HEK293 (cell line): ENCODE data around the gene CNOT2.

Experiments
- CTCF ChIA-PET: fragments of 350-600 bp; formaldehyde crosslinking; extraction: SDS; loops from one replicate; lab custom pipeline; 2021; ENCODE audit warnings: antibody characterized with exemption; lab: Yijun Ruan, JAX
- POLR2A ChIA-PET: fragments of 300-600 bp; formaldehyde crosslinking; extraction: SDS; loops from one replicate; lab custom pipeline; 2020; ENCODE audit warnings: antibody characterized with exemption, inconsistent platforms; lab: Yijun Ruan, JAX
- H3K27ac ChIP-seq: fragments of 200-500 bp; sonication (Bioruptor generic); 2 replicates; pipeline ENCODE4 v1.5.1; 2014; ENCODE audit warnings: low read depth, low read length, control low read depth, inconsistent platforms; ENCODE audit errors: extremely low read depth
- H3K36me3 ChIP-seq, 2 experiments: fragments of 200-500 bp in 1 of 2; sonication (Bioruptor generic) in 1 of 2; 1 replicate in 1 of 2; 2 replicates in 1 of 2; pipeline ENCODE4 v1.5.1; 2014 to 2017; ENCODE audit warnings: inconsistent platforms in 2 of 2, low read length in 2 of 2; ENCODE audit not compliant: control insufficient read depth in 2 of 2, insufficient read depth in 1 of 2
- H3K4me1 ChIP-seq: fragments of 200-500 bp; sonication (Bioruptor generic); 2 replicates; pipeline ENCODE4 v1.5.1; 2014; ENCODE audit warnings: mild to moderate bottlenecking, low read length, inconsistent platforms; ENCODE audit not compliant: control insufficient read depth, insufficient read depth
- H3K4me3 ChIP-seq: 2 replicates; pipeline ENCODE4 v1.5.1; 2011; ENCODE audit warnings: low read depth, mild to moderate bottlenecking, control low read depth, low read length, moderate library complexity
- H3K9me3 ChIP-seq: fragments of 200-500 bp; sonication (Bioruptor generic); 2 replicates; pipeline ENCODE4 v1.5.1; 2014; ENCODE audit warnings: low read depth, low read length, inconsistent platforms; ENCODE audit not compliant: control insufficient read depth, insufficient read depth
- MYNN ChIP-seq: fragments of 450-650 bp; formaldehyde crosslinking; IDR thresholded peaks from 2 replicates; pipeline ENCODE4 v1.5.1; 2016; ENCODE audit warnings: missing biosample characterization, missing genetic modification characterization, borderline replicate concordance
- SCRT1 ChIP-seq: fragments of 450-650 bp; formaldehyde crosslinking; IDR thresholded peaks from 2 replicates; pipeline ENCODE4 v1.5.1; 2016; ENCODE audit warnings: missing biosample characterization, missing genetic modification characterization, borderline replicate concordance
- ZBTB11 ChIP-seq: fragments of 450-650 bp; formaldehyde crosslinking; conservative IDR thresholded peaks from 2 replicates; pipeline ENCODE4 v1.5.1; 2016; ENCODE audit warnings: low read depth, missing biosample characterization, missing genetic modification characterization
- ZNF140 ChIP-seq: fragments of 450-650 bp; formaldehyde crosslinking; IDR thresholded peaks from 2 replicates; pipeline ENCODE4 v1.5.1; 2016; ENCODE audit warnings: missing biosample characterization, missing genetic modification characterization
- ZNF175 ChIP-seq: fragments of 450-650 bp; formaldehyde crosslinking; IDR thresholded peaks from 2 replicates; pipeline ENCODE4 v1.5.1; 2016; ENCODE audit warnings: missing biosample characterization, missing genetic modification characterization
- ZNF2 ChIP-seq: fragments of 450-650 bp; formaldehyde crosslinking; IDR thresholded peaks from 2 replicates; pipeline ENCODE4 v1.5.1; 2016; ENCODE audit warnings: missing biosample characterization, missing genetic modification characterization
- ZNF510 ChIP-seq: fragments of 450-650 bp; formaldehyde crosslinking; IDR thresholded peaks from 2 replicates; pipeline ENCODE4 v1.5.1; 2018; ENCODE audit warnings: mild to moderate bottlenecking, missing genetic modification characterization, missing biosample characterization; ENCODE audit not compliant: insufficient replicate concordance
- ZNF600 ChIP-seq: fragments of 450-650 bp; formaldehyde crosslinking; IDR thresholded peaks from 2 replicates; pipeline ENCODE4 v1.5.1; 2016; ENCODE audit warnings: missing biosample characterization, missing genetic modification characterization
- ZNF610 ChIP-seq: fragments of 450-650 bp; formaldehyde crosslinking; IDR thresholded peaks from 2 replicates; pipeline ENCODE4 v1.5.1; 2016; ENCODE audit warnings: missing biosample characterization, missing genetic modification characterization, borderline replicate concordance
- ZNF626 ChIP-seq: fragments of 450-650 bp; sonication (Bioruptor Pico); formaldehyde crosslinking; IDR thresholded peaks from 2 replicates; pipeline ENCODE4 v1.5.1; 2018; ENCODE audit warnings: missing biosample characterization, missing genetic modification characterization, inconsistent platforms
- ZNF837 ChIP-seq: fragments of 450-650 bp; formaldehyde crosslinking; IDR thresholded peaks from 2 replicates; pipeline ENCODE4 v1.5.1; 2016; ENCODE audit warnings: missing biosample characterization, missing genetic modification characterization
- TF ChIP-seq, protein P1 (sequence below): fragments of 450-650 bp; formaldehyde crosslinking; IDR thresholded peaks from 2 replicates; pipeline ENCODE4 v1.5.1; 2017; ENCODE audit warnings: missing biosample characterization, missing genetic modification characterization
- TF ChIP-seq, protein P2 (sequence below): sonication (generic); formaldehyde crosslinking; IDR thresholded peaks from 2 replicates; pipeline ENCODE4 v1.8.1; 2022; ENCODE audit warnings: mild to moderate bottlenecking, moderate library complexity, missing genetic modification reagents
- TF ChIP-seq, protein P3 (sequence below): fragments of 450-650 bp; formaldehyde crosslinking; IDR thresholded peaks from 2 replicates; pipeline ENCODE4 v1.5.1; 2016; ENCODE audit warnings: missing biosample characterization, missing genetic modification characterization
- TF ChIP-seq, protein P4 (sequence below): fragments of 450-650 bp; formaldehyde crosslinking; IDR thresholded peaks from 2 replicates; pipeline ENCODE4 v1.5.1; 2017; ENCODE audit warnings: missing biosample characterization, missing genetic modification characterization

CNOT2 gene

DNA sequence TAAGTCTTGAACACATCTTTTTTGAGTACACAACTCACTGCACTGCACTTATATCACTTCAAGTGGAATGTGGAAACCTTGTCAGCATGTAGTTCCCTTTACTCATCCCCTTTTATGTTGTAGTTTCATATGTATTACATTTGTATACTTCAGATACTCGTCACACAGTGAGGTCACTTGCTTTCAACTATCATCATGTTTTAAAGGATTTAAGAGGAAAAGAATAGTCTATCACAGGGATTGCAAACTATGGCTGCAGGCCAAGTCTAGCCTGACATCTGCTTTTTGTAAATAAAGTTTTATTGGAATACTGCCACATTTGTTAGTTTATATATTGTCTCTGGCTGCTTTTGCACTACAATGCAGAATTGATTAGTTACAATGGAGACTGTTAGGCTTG lies 24.3 kb downstream of the CNOT2 start (continued):
- TF ChIP-seq ZNF837 (tag by site-specific recombination) (no peak), ZNF140 (tag by site-specific recombination) (no peak)
- TF ChIP-seq, protein P1, sequence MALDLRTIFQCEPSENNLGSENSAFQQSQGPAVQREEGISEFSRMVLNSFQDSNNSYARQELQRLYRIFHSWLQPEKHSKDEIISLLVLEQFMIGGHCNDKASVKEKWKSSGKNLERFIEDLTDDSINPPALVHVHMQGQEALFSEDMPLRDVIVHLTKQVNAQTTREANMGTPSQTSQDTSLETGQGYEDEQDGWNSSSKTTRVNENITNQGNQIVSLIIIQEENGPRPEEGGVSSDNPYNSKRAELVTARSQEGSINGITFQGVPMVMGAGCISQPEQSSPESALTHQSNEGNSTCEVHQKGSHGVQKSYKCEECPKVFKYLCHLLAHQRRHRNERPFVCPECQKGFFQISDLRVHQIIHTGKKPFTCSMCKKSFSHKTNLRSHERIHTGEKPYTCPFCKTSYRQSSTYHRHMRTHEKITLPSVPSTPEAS (tag by site-specific recombination) = no peak

DNA sequence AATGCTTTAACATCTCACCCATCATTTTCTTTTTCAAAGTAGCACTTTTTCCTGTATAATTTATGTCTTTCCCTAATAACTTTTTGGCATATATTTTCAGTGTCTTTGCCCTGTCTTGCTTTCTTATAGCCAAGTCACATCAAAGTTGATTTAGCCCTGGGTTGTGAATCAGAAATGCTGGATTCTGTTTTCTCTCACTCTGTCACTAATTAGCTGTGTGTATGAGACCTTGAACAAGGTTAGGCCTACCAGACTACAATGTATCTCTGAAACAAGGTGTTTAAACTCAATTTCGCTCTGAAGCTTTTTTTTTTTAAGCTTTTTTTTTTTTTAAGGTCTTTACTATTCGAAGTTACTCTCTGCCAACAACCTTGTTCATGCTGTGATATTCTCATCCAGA lies 25.7 kb downstream of the CNOT2 start:
- no peaks in the 10 kb centered on the region for H3K36me3 ChIP-seq
- H3K9me3 ChIP-seq = no peaks in the 10 kb centered on the region
- no peak overlapping the region for H3K27ac ChIP-seq
- H3K4me3 ChIP-seq = no peak overlapping the region
- peaks cover 22% of the 10 kb centered on the region for H3K4me1 ChIP-seq
- CTCF ChIA-PET = no interaction called here
- TF ChIP-seq SCRT1 (tag by site-specific recombination) (no peak), ZNF610 (tag by site-specific recombination) (no peak), ZNF510 (tag by site-specific recombination) (no peak), MYNN (tag by site-specific recombination) (no peak), ZNF2 (tag by site-specific recombination) (no peak), ZNF626 (no peak), ZNF175 (tag by site-specific recombination) (no peak), ZNF600 (tag by site-specific recombination) (no peak)
- TF ChIP-seq, protein P2, sequence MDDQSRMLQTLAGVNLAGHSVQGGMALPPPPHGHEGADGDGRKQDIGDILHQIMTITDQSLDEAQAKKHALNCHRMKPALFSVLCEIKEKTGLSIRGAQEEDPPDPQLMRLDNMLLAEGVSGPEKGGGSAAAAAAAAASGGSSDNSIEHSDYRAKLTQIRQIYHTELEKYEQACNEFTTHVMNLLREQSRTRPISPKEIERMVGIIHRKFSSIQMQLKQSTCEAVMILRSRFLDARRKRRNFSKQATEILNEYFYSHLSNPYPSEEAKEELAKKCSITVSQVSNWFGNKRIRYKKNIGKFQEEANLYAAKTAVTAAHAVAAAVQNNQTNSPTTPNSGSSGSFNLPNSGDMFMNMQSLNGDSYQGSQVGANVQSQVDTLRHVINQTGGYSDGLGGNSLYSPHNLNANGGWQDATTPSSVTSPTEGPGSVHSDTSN (CRISPR knock-in tag) = no peak
- TF ChIP-seq, protein P3, sequence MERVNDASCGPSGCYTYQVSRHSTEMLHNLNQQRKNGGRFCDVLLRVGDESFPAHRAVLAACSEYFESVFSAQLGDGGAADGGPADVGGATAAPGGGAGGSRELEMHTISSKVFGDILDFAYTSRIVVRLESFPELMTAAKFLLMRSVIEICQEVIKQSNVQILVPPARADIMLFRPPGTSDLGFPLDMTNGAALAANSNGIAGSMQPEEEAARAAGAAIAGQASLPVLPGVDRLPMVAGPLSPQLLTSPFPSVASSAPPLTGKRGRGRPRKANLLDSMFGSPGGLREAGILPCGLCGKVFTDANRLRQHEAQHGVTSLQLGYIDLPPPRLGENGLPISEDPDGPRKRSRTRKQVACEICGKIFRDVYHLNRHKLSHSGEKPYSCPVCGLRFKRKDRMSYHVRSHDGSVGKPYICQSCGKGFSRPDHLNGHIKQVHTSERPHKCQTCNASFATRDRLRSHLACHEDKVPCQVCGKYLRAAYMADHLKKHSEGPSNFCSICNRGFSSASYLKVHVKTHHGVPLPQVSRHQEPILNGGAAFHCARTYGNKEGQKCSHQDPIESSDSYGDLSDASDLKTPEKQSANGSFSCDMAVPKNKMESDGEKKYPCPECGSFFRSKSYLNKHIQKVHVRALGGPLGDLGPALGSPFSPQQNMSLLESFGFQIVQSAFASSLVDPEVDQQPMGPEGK (tag by site-specific recombination) = no peak
- POLR2A ChIA-PET = no interaction called here

GRCh38 chr12:70270108-70270507 lies 26.9 kb downstream of the CNOT2 start:
- Histone ChIP-seq H3K4me1 (peaks cover 22% of the 10 kb centered on the region), H3K9me3 (no peaks in the 10 kb centered on the region), H3K36me3 (no peaks in the 10 kb centered on the region), H3K4me3 (no peak overlapping the region), H3K27ac (no peak overlapping the region)
- ChIA-PET CTCF (no interaction called here), POLR2A (no interaction called here)
- TF ChIP-seq ZBTB11 (tag by site-specific recombination) = no peak
- TF ChIP-seq, protein P4, sequence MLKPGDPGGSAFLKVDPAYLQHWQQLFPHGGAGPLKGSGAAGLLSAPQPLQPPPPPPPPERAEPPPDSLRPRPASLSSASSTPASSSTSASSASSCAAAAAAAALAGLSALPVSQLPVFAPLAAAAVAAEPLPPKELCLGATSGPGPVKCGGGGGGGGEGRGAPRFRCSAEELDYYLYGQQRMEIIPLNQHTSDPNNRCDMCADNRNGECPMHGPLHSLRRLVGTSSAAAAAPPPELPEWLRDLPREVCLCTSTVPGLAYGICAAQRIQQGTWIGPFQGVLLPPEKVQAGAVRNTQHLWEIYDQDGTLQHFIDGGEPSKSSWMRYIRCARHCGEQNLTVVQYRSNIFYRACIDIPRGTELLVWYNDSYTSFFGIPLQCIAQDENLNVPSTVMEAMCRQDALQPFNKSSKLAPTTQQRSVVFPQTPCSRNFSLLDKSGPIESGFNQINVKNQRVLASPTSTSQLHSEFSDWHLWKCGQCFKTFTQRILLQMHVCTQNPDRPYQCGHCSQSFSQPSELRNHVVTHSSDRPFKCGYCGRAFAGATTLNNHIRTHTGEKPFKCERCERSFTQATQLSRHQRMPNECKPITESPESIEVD (tag by site-specific recombination) = peak; percentile 29; the same call in 1 of the 2 replicates
